Measurements from ENCODE around the gene ZFAND3.

DNA sequence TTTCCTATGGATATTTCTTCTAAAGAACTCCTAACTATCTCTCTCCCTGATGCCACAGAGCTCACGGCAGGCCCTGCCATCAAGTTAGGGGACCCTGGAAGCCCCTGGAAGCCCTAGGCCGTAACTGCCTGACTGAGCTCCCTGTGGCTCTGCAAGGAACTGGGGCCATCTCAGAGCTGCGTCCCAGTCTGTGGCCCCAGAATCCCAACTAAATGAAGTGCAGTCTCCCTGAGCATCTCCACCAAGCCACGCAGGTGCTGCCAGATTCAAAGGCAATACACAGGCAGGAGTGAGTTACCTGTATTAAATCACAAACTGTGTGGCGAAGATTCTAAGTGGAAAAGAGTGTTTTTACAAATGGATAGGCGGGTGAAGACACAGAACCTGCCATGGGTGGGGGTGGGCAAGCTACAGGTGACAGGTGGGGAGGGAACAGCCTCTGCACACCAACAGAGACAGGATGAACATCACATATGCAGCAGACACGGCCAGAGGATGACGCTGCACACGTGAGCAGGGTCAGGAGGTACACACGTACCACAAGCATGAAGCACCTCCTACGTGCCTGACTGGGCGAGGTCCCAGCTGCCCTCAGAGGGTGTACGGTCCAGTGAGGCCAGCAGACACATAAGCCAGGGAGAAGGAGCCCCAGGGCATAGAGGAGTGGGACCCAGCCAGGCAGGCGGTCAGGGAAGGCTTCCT is 358.5 kb downstream of the ZFAND3 start:
- TF ChIP-seq POLR2A (IDR thresholded peaks at IDR 0.05; ENCODE audit: low read length) (no peak), GATA1 (IDR thresholded peaks at IDR 0.05; ENCODE audit: low read depth, low read length) (no peak)

Data from erythroblast (primary cell).